Kidney (tissue), 14 donors: ENCODE data around the gene WDR74. TPM values are rescaled to one million over a fixed set of nuclear protein-coding genes. Genes with fewer than 3 reads are reported as not detected.

Experiments
- DNase-seq, 5 donors: peaks; one replicate each; pipeline ENCODE4 v3.0.0-alpha.2; 2013 to 2020
- FAIRE-seq: peaks from 2 replicates; lab custom pipeline; 2012; peaks lifted over from hg19 to GRCh38; lab: Jason Lieb, UNC
- H3K27ac ChIP-seq, 2 donors: one replicate each; pipeline ENCODE4 v1.7.0; 2013; ENCODE audit warnings: low read depth in 2 of 2, low read length in 2 of 2, inconsistent platforms in 1 of 2
- H3K27me3 ChIP-seq: one replicate; pipeline ENCODE4 v1.7.1; 2013; ENCODE audit warnings: low read length, inconsistent platforms; ENCODE audit not compliant: control insufficient read depth, insufficient read depth
- H3K36me3 ChIP-seq, 3 donors: one replicate each; pipeline versions ENCODE4 v1.7.0 to v1.7.1; 2013; ENCODE audit warnings: low read length in 3 of 3, control low read depth in 1 of 3, inconsistent platforms in 1 of 3; ENCODE audit not compliant: insufficient read depth in 3 of 3, control insufficient read depth in 2 of 3
- H3K4me1 ChIP-seq, 3 donors: one replicate each; pipeline versions ENCODE4 v1.7.0 to v1.7.1; 2013; ENCODE audit warnings: low read length in 3 of 3, inconsistent platforms in 1 of 3, low read depth in 1 of 3; ENCODE audit not compliant: control insufficient read depth in 2 of 3, insufficient read depth in 2 of 3
- H3K4me3 ChIP-seq, 3 donors: one replicate each; pipeline versions ENCODE4 v1.7.0 to v1.8.1; 2013; ENCODE audit warnings: low read length in 3 of 3, control low read depth in 1 of 3, inconsistent platforms in 1 of 3
- H3K9ac ChIP-seq, 3 donors: one replicate each; pipeline versions ENCODE4 v1.7.0 to v1.7.1; 2013; ENCODE audit warnings: low read length in 3 of 3, control low read depth in 1 of 3, inconsistent platforms in 1 of 3
- H3K9me3 ChIP-seq, 3 donors: one replicate each; pipeline versions ENCODE4 v1.7.0 to v1.7.1; 2013; ENCODE audit warnings: low read length in 3 of 3, control low read depth in 1 of 3, inconsistent platforms in 1 of 3; ENCODE audit not compliant: control insufficient read depth in 2 of 3, insufficient read depth in 1 of 3
- CTCF ChIP-seq: IDR thresholded peaks from 3 replicates; pipeline ENCODE4 v1.5.1; 2012; ENCODE audit warnings: mild to moderate bottlenecking, moderate library complexity, borderline replicate concordance; ENCODE audit not compliant: insufficient read depth; ENCODE audit errors: extremely low read depth
- intact Hi-C: fragments of 100-400 bp; cut with DNase I; formaldehyde crosslinking; loops from one replicate; pipeline ENCODE4 v1.11.1; 2022
- polyA plus RNA-seq: library from polyadenylated mRNA; stranded (reverse); fragments of 350-450 nt; fragmentation: Illumina TruSeq; extraction: RNeasy Lipid Tissue Mini Kit (QIAGEN cat#74804); gene quantifications from one replicate; pipeline ENCODE4 v1.2.3, GENCODE V29; 2014; ENCODE audit warnings: low read depth, low replicate concordance; ENCODE audit not compliant: insufficient read depth
- total RNA-seq: library from RNA; stranded (reverse); fragmentation: NEBNext Ultra II Directional; extraction: Animal tissue kit (Norgen Biotek cat#: 25700); gene quantifications from one replicate; pipeline ENCODE4 v1.2.1, GENCODE V29; 2021
- donor health status: control.
- donor health status: control.
- donor health status: control.
- donor health status: control.
- donor health status: control.
- donor health status: DM: yes; HTN: yes; CAD: no.
- donor health status: Normal renal cell carcinoma (clear cell type).

Gene WDR74
- total and polyA plus RNA-seq, 2 donors from 2014 or later, result 38.5 to 48.9 TPM

DNA sequence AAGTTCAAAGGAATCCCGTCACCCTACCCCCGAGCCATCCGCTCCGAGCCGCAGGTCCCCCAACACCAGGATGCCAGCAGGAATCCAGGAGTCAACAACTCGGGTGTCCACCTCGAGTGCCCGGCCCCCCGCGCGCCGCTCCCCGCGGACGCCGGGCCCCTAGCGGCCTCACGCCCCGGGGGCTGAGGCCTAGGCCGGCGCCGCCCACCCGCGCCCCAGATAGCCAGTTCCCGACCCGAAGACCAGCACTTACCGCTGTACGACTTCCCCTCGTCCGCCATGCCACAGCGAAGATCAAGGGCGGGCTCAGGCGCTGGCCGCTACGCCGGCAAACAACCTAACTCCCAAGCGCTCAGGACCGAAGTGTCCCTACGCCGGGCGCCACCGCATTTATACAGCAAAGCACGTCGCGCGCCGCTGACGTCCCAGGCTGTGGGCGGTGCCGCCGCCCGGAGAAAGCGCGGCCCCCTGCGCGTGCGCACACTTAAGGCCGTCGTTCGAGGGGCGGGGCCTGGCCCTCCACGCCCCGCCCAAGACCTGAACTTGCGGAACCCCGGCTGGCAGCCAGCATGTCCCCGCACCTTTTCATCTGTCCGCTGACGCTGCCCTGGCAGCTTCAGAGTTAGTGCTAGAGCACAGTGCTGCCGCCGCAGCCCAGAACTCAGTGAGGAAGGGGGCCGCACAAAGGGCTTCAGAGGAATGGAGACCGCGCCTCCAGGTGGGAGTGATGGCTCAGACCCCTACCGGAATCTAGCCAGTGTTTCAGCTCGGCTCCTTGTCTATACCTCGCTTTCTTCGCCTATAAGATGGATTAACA is 34.1 kb downstream of the WDR74 start, which contains the start of gene NXF1:
Gene NXF1 (minus strand): TSS at position 365 of the 817 bp plus-strand sequence. CDS start 84 bp downstream, at position 281.
- Histone ChIP-seq H3K9ac (peak within 1 kb of the TSS; percentile 68 to 99 (median 90)), H3K27me3 (no peaks in the 10 kb centered on the region), H3K27ac (peak within 1 kb of the TSS; percentile 82 to 90), H3K36me3 (peaks cover 8 to 24% (median 20%) of the 10 kb centered on the region in 3 donors), H3K4me1 (peaks cover 0 to 8% (median 8%) of the 10 kb centered on the region in 3 donors), H3K4me3 (peak within 1 kb of the TSS; percentile 80 to 99 (median 83)), H3K9me3 (no peaks in the 10 kb centered on the region)
- FAIRE-seq, result no peak
- DNase-seq, result peak; percentile 96 to 99 (median 98)
- intact Hi-C loops, result no loop called here
- TF ChIP-seq CTCF, result no peak

GRCh38 chr11:62804310-62805075 is 34.9 kb downstream of the WDR74 start:
- no peak for TF ChIP-seq CTCF
- DNase-seq (peak in 3 of 5 donors; percentile 1 to 71 (median 53)), FAIRE-seq (no peak)
- H3K27ac ChIP-seq, result peak overlapping the region; percentile 82 to 90
- intact Hi-C loops, result no loop called here
- peak overlapping the region; percentile 75 to 99 (median 83) for H3K4me3 ChIP-seq
- peaks cover 0 to 8% (median 8%) of the 10 kb centered on the region in 3 donors for H3K4me1 ChIP-seq
- no peaks in the 10 kb centered on the region for H3K9me3 ChIP-seq
- no peaks in the 10 kb centered on the region for H3K27me3 ChIP-seq
- H3K9ac ChIP-seq, result peak overlapping the region; percentile 68 to 99 (median 90)
- H3K36me3 ChIP-seq, result peaks cover 11 to 32% (median 26%) of the 10 kb centered on the region in 3 donors

GRCh38 chr11:62801071-62801470 is 38.3 kb downstream of the WDR74 start:
- intact Hi-C loops, result no loop called here
- TF ChIP-seq CTCF, result no peak
- Histone ChIP-seq H3K27ac (no peak overlapping the region), H3K27me3 (no peaks in the 10 kb centered on the region), H3K9ac (no peak overlapping the region), H3K36me3 (peaks cover 15 to 61% (median 47%) of the 10 kb centered on the region in 3 donors), H3K9me3 (no peaks in the 10 kb centered on the region), H3K4me1 (peaks cover 0 to 8% (median 8%) of the 10 kb centered on the region in 3 donors), H3K4me3 (no peak overlapping the region)
- DNase-seq (no peak), FAIRE-seq (no peak)
